Spleen (tissue), 11 donors: Measurements from ENCODE around the gene STARD9. TPM values are rescaled to one million over a fixed set of nuclear protein-coding genes. Genes with fewer than 3 reads are reported as not detected.

Experiments used
- DNase-seq: peaks from one replicate; pipeline ENCODE4 v3.0.0-alpha.2; 2020
- H3K27ac ChIP-seq, 8 donors: fragments of 200-600 bp; sonication (generic) in 7 of 8; 1 replicate in 4 of 8; 2 replicates in 4 of 8; pipeline versions ENCODE4 v1.5.0 to v1.8.0; 2016 to 2021; ENCODE audit warnings: inconsistent platforms in 4 of 8, mild to moderate bottlenecking in 4 of 8, moderate library complexity in 1 of 8
- H3K27me3 ChIP-seq, 7 donors: fragments of 200-600 bp; sonication (generic) in 6 of 7; replicated peaks in 1 of 7; 1 replicate in 4 of 7; 2 replicates in 3 of 7; pipeline versions ENCODE4 v1.5.0 to v1.8.0; 2016 to 2021; ENCODE audit warnings: inconsistent platforms in 3 of 7, mild to moderate bottlenecking in 1 of 7
- H3K36me3 ChIP-seq, 6 donors: fragments of 200-600 bp; sonication (generic) in 5 of 6; 1 replicate in 4 of 6; 2 replicates in 2 of 6; pipeline versions ENCODE4 v1.5.0 to v1.8.0; 2016 to 2021; ENCODE audit warnings: inconsistent platforms in 2 of 6
- H3K4me1 ChIP-seq, 6 donors: fragments of 200-600 bp; sonication (generic) in 5 of 6; 1 replicate in 3 of 6; 2 replicates in 3 of 6; pipeline versions ENCODE4 v1.5.0 to v1.8.0; 2016 to 2021; ENCODE audit warnings: inconsistent platforms in 3 of 6
- H3K4me3 ChIP-seq, 8 donors: fragments of 200-600 bp; sonication (generic) in 7 of 8; 1 replicate in 4 of 8; 2 replicates in 4 of 8; pipeline versions ENCODE4 v1.5.0 to v1.8.0; 2016 to 2021; ENCODE audit warnings: inconsistent platforms in 4 of 8, mild to moderate bottlenecking in 4 of 8, moderate library complexity in 2 of 8
- H3K9me3 ChIP-seq, 8 donors: fragments of 200-600 bp; sonication (generic) in 7 of 8; 1 replicate in 4 of 8; 2 replicates in 4 of 8; pipeline versions ENCODE4 v1.5.0 to v1.8.0; 2016 to 2021; ENCODE audit warnings: inconsistent platforms in 4 of 8
- POLR2A ChIP-seq, 3 donors: fragments of 450-650 bp; IDR thresholded peaks; one replicate each; pipeline ENCODE4 v1.5.1; 2017; ENCODE audit warnings: antibody characterized with exemption in 3 of 3, mild to moderate bottlenecking in 1 of 3
- POLR2AphosphoS5 ChIP-seq, 3 donors: sonication (generic); formaldehyde crosslinking; IDR thresholded peaks; one replicate each; pipeline ENCODE4 v1.5.1; 2017; ENCODE audit warnings: antibody characterized with exemption in 3 of 3
- WGBS, 5 donors: extraction: QIAGEN DNeasy Blood & Tissue Kit in 3 of 5; methylation state at CpG; one replicate each; pipeline versions ENCODE4 v1.1.5 to v1.1.7; 2013 to 2018; 5-methylcytosine and 5-hydroxymethylcytosine counted together
- intact Hi-C: fragments of 100-400 bp; cut with DNase I; formaldehyde crosslinking; loops from one replicate; pipeline ENCODE4 v1.15.0; 2023; ENCODE audit warnings: low total_unique reads
- polyA plus RNA-seq, 3 donors: library from polyadenylated mRNA; stranded (reverse); fragments of 200-250 nt; gene quantifications; one replicate each; pipeline ENCODE4 v1.2.1, GENCODE V29; 2013
- total RNA-seq, 7 donors: library from RNA; depleted of rRNA in 3 of 7; stranded (reverse); fragments of >200 nt in 3 of 7; fragmentation: NEBNext Ultra II Directional in 4 of 7; extraction: Animal tissue kit (Norgen Biotek cat#: 25700) in 4 of 7; gene quantifications; one replicate each; pipeline versions ENCODE4 v1.1.0 to v1.2.1, GENCODE V29; 2016 to 2021
- TF ChIP-seq, protein P1 (sequence below), 11 experiments: fragments of 200-600 bp in 7 of 11; fragments of 450-650 bp in 4 of 11; sonication (generic) in 4 of 11; IDR thresholded peaks in 8 of 11; conservative IDR thresholded peaks in 3 of 11; 1 replicate in 7 of 11; 2 replicates in 4 of 11; pipeline versions ENCODE4 v1.4.0 to v1.8.0; 2016 to 2021; ENCODE audit warnings: antibody characterized with exemption in 11 of 11, inconsistent platforms in 4 of 11, mild to moderate bottlenecking in 1 of 11
- donor health status: healthy with polysubstance abuse.
- donor health status: DM: no; HTN: no; CAD: no; lungs with moderate emphysema.
- donor health status: DM: no; HTN: no; CAD: no.
- donor health status: Bipolar disorder and iron deficiency.
- donor health status: healthy.
- donor health status: DM: no; HTN: no; CAD: no.
- donor health status: DM: yes; HTN: yes; CAD: no.

Gene STARD9
- total and polyA plus RNA-seq, 10 donors = 0.97 to 30.8 (median 21.6) TPM

GRCh38 chr15:42733027-42733426, 157.6 kb downstream of the STARD9 start:
- no peak for DNase-seq
- Histone ChIP-seq H3K36me3 (peaks cover 0 to 75% (median 60%) of the 10 kb centered on the region in 6 donors), H3K27me3 (no peaks in the 10 kb centered on the region), H3K4me3 (no peak overlapping the region), H3K27ac (no peak overlapping the region), H3K4me1 (peaks cover 3 to 37% (median 26%) of the 10 kb centered on the region in 6 donors), H3K9me3 (no peaks in the 10 kb centered on the region)
- WGBS, 5 donors = 95 to 97% (median 96%) methylated on average over 11 of the region's 11 CpGs
- TF ChIP-seq POLR2A (IDR thresholded peaks at IDR 0.05) = no peak
- TF ChIP-seq, protein P1, sequence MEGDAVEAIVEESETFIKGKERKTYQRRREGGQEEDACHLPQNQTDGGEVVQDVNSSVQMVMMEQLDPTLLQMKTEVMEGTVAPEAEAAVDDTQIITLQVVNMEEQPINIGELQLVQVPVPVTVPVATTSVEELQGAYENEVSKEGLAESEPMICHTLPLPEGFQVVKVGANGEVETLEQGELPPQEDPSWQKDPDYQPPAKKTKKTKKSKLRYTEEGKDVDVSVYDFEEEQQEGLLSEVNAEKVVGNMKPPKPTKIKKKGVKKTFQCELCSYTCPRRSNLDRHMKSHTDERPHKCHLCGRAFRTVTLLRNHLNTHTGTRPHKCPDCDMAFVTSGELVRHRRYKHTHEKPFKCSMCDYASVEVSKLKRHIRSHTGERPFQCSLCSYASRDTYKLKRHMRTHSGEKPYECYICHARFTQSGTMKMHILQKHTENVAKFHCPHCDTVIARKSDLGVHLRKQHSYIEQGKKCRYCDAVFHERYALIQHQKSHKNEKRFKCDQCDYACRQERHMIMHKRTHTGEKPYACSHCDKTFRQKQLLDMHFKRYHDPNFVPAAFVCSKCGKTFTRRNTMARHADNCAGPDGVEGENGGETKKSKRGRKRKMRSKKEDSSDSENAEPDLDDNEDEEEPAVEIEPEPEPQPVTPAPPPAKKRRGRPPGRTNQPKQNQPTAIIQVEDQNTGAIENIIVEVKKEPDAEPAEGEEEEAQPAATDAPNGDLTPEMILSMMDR (IDR thresholded peaks at IDR 0.05 in 8 of 11, conservative IDR thresholded peaks at IDR 0.05 in 3 of 11) = no peak
- intact Hi-C loops = no loop called here

GRCh38 chr15:42734076-42734672, 158.8 kb downstream of the STARD9 start:
- H3K36me3 ChIP-seq = peaks cover 0 to 63% (median 49%) of the 10 kb centered on the region in 6 donors
- WGBS, 5 donors = 83 to 94% (median 91%) methylated on average over 6 of the region's 6 CpGs

GRCh38 chr15:42735382-42736165, 160.2 kb downstream of the STARD9 start:
- intact Hi-C loops = no loop called here

More at GRCh38 chr15:42734076-42734672, 158.8 kb downstream of the STARD9 start:
- DNase-seq = no peak
- Histone ChIP-seq H3K27ac (no peak overlapping the region), H3K4me1 (peaks cover 3 to 39% (median 26%) of the 10 kb centered on the region in 6 donors), H3K4me3 (no peak overlapping the region), H3K9me3 (no peaks in the 10 kb centered on the region), H3K27me3 (no peaks in the 10 kb centered on the region)
- TF ChIP-seq, protein P1 (IDR thresholded peaks at IDR 0.05 in 8 of 11, conservative IDR thresholded peaks at IDR 0.05 in 3 of 11) = no peak
- peak in 1 of 3 donors; percentile 9 for TF ChIP-seq POLR2AphosphoS5 (IDR thresholded peaks at IDR 0.05)
- intact Hi-C loops = no loop called here

More at GRCh38 chr15:42735382-42736165, 160.2 kb downstream of the STARD9 start:
- no peak for DNase-seq
- Histone ChIP-seq H3K4me3 (peak overlapping the region; percentile 91 to 98 (median 96)), H3K9me3 (no peaks in the 10 kb centered on the region), H3K4me1 (peaks cover 3 to 39% (median 26%) of the 10 kb centered on the region in 6 donors), H3K27ac (no peak overlapping the region), H3K27me3 (no peaks in the 10 kb centered on the region), H3K36me3 (peaks cover 0 to 49% (median 35%) of the 10 kb centered on the region in 6 donors)
- WGBS, 5 donors = 89 to 92% (median 91%) methylated on average over 19 of the region's 19 CpGs
- TF ChIP-seq POLR2A (IDR thresholded peaks at IDR 0.05) (no peak), POLR2AphosphoS5 (IDR thresholded peaks at IDR 0.05) (no peak)
- TF ChIP-seq, protein P1 (IDR thresholded peaks at IDR 0.05 in 8 of 11, conservative IDR thresholded peaks at IDR 0.05 in 3 of 11) = no peak
